Right renal pelvis (tissue), 4 donors: ENCODE results near the gene SELENOI. TPM values are rescaled to one million over a fixed set of nuclear protein-coding genes. Genes with fewer than 3 reads are reported as not detected.

Experiments used
- DNase-seq, 4 donors: peaks; one replicate each; pipeline ENCODE4 v3.0.0-alpha.2; 2013; ENCODE audit warnings: low read depth in 4 of 4, low spot score in 3 of 4, missing footprints in 1 of 4
- polyA plus RNA-seq, 4 donors: library from polyadenylated mRNA; unstranded; fragments of 120-200 nt; gene quantifications; one replicate each; pipeline ENCODE4 v1.2.1, GENCODE V29; 2013; ENCODE audit not compliant: insufficient read length in 4 of 4

The SELENOI gene
- polyA plus RNA-seq, 4 donors: 21.9 to 25.7 (median 22.8) TPM

GRCh38 chr2:26444236-26444635 is 98.3 kb downstream of the SELENOI start:
- DNase-seq: no peak

Other genes with a start within 250 kb of the SELENOI start
- 1 to 10 TPM; 6.2 to 9.0 (median 6.9) TPM for gene GAREM2, start 173.1 kb upstream of the SELENOI start, polyA plus RNA-seq
- gene HADHA, start 101.5 kb upstream of the SELENOI start, polyA plus RNA-seq: 100 to 1,000 TPM; 200 to 221 (median 210) TPM
- gene HADHB, start 101.2 kb upstream of the SELENOI start, polyA plus RNA-seq: 100 to 1,000 TPM; 160 to 205 (median 179) TPM
- 1 to 10 TPM; 2.1 to 4.0 (median 2.8) TPM for gene ADGRF3, start 646 bp downstream of the SELENOI start, polyA plus RNA-seq
- gene DRC1, start 55.8 kb downstream of the SELENOI start, polyA plus RNA-seq: 1 to 10 TPM; 2.1 to 3.9 (median 2.8) TPM
- gene OTOF, start 132.0 kb downstream of the SELENOI start, polyA plus RNA-seq: under 1 TPM; 0.07 to 0.27 (median 0.20) TPM